ENCODE results near the gene PPM1D.
"Not testable (repeated sequence)": the region's sequence is repeated elsewhere in the genome, so short reads cannot be mapped to it uniquely, and the experiment has no call there.

PPM1D gene

DNA sequence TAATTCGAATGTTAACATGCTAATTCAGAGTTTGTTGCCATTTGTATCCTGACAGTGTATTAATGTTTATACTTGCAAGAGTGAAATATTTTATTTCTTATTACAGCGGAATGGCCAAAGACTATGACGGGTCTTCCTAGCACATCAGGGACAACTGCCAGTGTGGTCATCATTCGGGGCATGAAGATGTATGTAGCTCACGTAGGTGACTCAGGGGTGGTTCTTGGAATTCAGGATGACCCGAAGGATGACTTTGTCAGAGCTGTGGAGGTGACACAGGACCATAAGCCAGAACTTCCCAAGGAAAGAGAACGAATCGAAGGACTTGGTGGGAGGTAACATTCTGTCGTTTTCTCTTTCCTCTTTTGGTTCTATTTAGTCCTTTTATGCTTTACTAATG lies 23.4 kb downstream of the PPM1D start:
- DNase-seq, result no peak

GRCh38 chr17:60627124-60627523 lies 27.1 kb downstream of the PPM1D start:
- no peak for DNase-seq

DNA sequence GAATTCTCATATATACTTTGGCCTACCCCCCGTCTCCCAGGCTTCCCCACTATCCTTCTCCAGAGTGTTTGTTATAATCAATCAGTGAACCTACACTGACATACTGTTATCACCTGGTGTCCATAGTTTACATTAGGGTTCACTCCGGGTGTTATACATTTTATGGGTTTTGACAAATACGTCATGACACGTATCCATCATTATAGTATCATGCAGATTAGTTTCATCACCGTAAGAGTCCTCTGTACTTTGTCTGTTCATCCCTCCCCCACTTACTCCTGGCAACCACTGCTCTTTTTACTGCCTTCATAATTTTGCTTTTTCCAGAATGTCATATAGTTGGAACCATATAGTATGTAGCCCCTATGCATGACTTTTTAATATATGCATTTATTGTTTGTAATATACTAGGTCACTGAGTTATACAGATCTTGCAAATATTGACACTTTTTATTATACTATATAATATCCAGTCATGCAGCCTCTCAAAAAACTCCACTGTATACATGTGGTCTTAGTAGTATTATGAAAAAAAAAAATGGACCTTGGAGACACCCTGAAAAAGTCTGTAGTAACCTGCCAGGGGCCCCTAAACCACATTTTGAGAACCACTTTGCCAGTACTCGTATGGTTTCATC lies 28.4 kb downstream of the PPM1D start:
- no peak for DNase-seq

GRCh38 chr17:60629120-60629519 lies 29.1 kb downstream of the PPM1D start:
- no peak for DNase-seq

DNA sequence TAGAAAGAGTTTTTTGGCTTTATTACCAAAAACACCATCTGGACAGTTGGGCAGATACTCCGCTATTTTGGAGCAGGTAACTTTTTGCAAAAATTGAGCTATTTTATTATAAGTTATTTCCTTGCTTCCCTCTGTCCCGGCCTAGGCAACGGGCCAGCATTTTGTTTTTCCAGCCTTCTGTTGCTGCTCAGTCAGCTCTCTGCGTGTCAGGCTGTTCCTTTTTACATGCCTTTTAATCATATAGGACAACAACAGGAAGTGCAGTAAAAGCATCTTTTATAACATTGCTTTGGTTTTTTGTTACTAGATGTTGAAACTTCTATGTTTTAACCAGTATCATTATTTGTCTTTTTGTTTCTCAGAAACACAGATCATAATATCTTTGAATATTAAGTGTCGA lies 30.4 kb downstream of the PPM1D start:
- no peak for DNase-seq

DNA sequence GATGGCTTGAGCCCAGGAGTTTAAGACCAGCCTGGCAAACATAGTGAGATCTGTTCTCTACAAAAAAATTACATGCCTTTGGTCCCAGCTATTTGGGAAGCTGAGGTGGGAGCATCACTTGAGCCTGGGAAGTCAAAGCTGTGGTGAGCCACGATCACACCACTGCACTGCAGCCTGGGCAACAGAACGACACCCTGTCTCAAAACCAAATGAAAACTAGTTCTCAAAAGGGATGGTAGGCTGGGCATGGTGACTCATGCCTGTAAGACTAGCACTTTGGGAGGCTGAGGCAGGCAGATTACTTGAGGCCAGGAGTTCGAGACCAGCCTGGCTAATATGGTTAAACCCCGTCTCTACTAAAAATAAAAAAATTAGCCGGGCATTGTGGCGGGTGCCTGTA lies 31.1 kb downstream of the PPM1D start:
- DNase-seq, result no peak

DNA sequence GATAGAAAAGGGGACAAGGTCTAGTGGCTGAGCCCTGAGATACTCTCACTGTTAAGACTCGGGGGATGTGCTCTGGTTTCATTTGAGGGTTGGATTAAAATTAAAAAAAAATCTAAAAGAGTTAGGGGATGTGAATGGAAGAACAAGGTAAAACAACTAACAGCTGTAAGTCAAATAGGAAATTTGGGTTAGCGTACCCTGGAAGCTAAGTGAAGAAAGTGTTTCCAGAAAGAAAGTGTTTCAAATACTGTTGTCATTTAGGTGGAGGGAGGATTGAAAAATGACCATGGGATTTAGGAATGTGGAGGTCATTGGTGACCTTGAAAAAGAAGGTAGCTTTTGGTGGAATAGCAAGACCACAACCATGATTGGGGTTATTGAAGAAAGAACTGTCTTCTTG lies 37.7 kb downstream of the PPM1D start:
- no peak for DNase-seq

DNA sequence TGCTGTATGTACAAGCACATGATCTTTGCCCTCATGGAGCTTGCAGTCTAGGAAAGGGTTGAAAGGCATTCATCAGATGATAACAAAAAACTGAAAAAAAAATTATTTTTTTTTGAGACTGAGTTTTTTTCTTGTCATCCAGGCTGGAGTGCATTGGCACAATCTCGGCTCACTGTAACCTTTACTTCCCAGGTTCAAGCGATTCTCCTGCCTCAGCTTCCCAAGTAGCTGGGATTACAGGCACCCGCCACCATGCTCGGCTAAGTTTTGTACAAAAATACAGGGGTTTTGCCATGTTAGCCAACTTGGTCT lies 39.0 kb downstream of the PPM1D start:
- DNase-seq, result no peak

DNA sequence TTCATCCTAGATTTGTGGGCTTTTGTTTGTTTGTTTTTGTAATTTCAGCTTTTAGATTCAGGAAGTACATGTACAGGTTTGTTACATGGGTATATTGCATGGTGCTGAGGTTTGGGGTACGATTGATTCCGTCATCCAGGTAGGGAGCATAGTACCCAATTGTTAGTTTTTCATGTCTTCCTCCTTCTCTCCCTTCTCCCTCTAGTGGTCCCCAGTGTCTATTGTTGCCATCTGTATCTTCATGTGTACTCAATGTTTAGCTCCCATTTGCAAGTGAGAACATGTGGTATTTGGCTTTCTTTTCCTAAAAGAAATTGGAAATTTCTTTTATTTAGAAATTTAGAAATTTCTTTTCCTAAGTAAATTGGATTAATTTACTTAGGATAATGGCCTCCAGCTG lies 40.5 kb downstream of the PPM1D start:
- DNase-seq, result no peak

DNA sequence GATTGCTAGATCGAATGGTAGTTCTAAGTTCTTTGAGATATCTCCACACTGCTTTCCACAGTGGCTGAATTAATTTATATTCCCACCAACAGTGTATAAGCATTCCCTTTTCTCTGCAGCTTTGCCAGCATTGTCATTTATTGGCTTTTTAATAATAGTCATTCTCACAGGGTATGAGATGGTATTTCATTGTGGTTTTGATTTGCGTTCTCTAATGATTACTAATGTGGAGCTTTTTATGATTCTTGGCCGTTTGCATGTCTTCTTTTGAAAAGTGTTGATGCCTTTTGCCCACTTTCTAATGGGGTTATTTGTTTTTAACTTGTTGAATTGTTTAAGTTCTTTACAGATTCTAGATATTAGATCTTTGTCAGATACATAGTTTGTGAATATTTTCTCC lies 41.1 kb downstream of the PPM1D start:
- no peak for DNase-seq

- DNase-seq, result peak; percentile 87
Measured at GRCh38 chr17:60641810-60642220, 41.8 kb downstream of the PPM1D start.

DNA sequence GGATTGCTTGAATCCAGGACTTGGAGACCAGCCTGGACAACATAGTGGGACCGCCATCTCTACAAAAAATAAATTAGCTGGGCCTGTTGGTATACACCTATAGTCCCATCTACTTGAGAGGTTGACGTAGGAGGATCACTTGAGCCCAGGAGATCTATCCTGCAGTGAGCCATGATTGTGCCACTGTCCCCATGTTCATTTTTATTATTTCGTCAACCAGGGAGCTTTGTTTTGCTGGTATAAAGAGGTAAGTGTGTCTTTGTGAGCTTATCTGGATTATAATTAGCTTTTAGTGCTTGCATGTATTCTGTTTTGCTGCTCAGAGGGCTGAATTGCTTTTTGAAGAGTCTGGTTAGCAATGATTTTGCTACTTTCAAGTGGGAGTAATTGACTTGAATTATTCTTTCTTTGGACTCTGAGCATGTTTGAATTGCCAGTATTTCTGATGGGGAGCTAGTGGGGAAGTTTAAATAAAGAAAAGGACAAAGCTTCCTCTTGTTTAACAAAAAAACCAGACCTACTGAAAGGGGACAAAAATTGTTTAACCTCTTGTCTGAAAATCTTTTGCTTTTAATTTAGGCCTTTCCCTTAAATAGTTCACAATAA lies 46.0 kb downstream of the PPM1D start:
- peak; percentile 37 for DNase-seq

DNA sequence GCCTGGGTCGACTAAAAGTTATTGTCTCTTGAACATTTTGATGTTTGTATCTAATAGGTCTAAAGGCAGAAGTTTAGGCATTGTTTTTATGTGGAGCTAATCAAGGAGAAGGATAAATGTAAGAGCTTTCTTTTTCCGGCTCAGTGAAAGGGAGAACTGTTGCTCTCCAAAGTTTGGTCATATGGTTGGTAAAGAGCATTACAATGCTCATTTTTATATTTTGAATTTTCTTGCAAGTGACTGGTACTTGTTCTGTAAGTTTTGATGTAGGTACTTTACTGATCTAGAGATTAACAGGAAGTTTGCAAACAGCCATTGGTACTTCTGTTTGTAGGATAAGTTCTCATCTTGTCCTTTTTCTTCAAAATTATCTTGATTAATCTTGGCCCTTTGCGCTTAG lies 46.7 kb downstream of the PPM1D start:
- no peak for DNase-seq

DNA sequence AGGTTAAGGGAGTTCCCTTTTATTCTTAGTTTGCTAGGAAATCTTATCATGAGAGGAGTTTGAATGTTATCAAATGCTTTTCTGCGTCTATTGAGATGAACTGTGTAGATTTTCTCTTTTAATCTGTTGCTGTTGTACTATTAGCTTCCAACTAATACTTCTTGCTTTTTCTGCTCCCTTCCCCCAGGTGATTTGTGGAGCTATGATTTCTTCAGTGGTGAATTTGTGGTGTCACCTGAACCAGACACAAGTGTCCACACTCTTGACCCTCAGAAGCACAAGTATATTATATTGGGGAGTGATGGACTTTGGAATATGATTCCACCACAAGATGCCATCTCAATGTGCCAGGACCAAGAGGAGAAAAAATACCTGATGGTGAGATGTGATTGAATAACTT lies 47.7 kb downstream of the PPM1D start:
- DNase-seq, result no peak

DNA sequence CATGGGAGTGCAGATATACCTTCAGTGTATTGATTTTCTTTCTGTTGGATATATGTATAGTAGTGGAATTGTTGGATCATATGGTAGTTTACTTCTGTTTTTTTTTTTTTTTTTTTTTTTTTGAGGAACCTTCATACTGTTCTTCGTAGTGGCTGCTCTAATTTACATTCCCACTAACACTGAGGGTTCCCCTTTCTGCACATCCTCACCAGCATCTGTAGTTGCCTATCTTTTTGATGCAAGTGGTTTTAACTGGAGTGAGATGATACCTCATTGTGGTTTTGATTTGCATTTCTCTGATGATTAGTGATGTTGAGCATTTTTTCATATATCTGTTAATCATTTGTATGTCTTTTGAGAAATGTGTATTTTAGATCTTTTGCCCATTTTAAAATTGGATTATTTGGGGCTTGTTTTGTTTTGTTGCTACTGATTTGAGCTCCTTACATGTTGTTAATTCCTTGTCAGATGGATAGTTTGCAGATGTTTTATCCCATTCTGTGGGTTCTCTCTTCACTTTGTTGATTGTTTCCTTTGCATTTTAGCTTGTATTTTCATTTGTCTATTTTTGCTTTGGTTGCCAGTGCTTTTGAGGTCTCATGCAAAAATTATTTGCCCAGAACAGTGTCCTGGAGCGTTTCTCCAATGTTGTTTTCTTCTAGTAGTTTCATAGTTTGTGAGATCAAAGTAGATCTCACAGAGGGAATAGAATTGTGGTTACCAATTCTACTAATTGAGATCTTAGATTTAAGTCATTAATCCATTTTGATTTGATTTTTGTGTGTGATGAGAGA lies 52.7 kb downstream of the PPM1D start:
- no peak for DNase-seq

DNA sequence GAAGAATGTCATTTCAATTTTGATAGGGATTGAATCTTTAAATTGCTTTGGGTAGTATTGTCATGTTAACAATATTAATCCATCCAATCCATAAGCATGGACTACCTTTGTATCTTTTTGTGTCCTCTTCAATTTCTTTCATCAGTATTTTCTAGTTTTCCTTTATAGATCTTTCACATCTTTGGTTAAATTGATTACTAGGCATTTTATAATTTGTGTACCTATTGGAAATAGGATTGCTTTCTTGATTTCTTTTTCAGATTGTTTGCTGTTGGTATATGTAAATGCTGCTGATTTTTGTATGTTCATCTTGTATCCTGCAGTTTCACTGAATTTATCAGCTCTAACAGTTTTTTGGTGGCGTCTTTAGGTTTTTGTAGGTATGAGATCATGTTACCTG lies 53.6 kb downstream of the PPM1D start:
- DNase-seq, result no peak

DNA sequence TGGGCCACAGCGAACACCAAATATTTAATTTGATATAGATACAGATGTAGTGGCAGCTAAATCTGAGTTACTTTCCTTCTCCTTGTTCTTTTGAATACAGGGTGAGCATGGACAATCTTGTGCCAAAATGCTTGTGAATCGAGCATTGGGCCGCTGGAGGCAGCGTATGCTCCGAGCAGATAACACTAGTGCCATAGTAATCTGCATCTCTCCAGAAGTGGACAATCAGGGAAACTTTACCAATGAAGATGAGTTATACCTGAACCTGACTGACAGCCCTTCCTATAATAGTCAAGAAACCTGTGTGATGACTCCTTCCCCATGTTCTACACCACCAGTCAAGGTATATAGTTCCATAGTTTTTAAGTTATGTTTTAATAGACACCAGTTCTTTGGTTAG lies 56.5 kb downstream of the PPM1D start:
- no peak for DNase-seq

DNA sequence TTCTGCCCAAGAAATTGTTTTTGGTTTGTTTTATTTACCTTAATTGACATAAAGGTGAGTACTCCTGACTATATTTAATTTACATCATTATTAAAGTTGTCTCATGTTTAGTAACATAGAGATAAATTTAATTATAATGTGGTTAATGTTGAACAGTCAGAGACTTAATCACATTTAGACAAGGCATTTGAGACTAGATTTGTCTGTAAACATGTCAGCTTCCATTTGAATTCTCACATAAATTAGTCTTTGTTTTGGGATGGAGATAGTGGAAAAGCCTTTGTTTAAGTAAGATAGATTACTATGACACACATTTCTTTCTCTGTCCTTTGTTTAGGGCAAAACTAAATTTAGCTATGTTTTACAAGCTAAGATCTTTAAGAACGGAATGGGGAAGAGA lies 59.2 kb downstream of the PPM1D start:
- DNase-seq, result no peak

- no peak for DNase-seq
Measured at GRCh38 chr17:60661489-60661888, 61.5 kb downstream of the PPM1D start.

DNA sequence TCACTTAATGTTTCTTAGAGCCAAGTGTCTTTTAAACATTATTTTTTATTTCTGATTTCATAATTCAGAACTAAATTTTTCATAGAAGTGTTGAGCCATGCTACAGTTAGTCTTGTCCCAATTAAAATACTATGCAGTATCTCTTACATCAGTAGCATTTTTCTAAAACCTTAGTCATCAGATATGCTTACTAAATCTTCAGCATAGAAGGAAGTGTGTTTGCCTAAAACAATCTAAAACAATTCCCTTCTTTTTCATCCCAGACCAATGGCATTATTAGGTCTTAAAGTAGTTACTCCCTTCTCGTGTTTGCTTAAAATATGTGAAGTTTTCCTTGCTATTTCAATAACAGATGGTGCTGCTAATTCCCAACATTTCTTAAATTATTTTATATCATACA lies 64.0 kb downstream of the PPM1D start:
- DNase-seq, result no peak

GRCh38 chr17:60665602-60666001 lies 65.6 kb downstream of the PPM1D start:
- no peak for DNase-seq

DNA sequence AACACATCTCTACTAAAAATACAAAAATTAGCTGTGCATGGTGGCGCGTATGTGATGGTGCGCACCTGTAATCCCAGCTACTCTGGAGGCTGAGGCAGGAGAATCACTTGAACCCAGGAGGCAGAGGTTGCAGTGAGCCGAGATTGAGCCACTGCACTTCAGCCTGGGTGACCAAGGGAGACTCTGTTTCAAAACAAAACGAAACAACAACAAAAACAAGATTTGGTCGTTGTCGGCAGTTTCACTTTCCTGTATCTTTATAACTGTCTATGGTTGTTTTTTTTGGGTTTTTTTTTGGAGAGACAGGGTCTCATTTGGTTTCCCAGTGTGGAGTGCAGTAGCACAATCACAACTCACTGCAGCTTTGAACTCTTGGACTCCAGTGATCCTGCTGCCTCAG lies 68.7 kb downstream of the PPM1D start:
- DNase-seq, result not testable (repeated sequence)

DNA sequence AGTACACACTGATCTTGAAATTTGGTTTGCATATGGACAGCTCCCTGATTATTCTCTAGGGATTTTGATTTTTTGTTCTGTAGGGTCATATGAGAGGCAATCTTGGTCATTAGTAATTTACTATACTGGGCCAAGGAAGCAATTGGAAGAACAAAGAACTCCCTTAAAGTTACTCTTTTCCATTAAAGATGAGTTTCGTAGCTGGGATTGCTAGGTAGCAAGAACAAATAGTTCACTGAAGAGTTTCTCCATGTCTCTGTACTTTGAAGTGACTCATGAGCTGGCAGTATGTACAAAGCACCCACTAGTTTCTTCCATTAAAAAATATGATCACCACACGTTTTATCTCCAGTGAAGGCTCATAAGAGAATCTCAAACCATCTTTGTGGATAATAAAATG lies 71.5 kb downstream of the PPM1D start:
- DNase-seq, result no peak

DNA sequence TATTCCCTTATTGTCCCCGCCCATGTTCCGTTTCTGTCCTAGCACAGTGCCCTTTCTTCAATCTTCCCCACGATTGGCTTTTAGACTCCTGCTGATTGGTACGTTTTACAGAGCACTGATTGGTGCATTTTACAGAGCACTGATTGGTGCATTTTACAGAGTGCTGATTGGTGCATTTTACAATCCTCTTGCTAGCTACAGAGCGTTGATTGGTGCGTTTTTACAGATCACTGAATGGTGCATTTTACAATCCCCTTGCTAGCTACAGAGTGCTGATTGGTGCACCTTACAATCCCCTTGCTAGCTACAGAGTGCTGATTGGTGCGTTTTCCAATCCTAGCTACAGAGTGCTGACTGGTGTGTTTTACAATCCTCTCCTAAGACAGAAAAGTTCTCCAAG lies 74.6 kb downstream of the PPM1D start:
- not testable (repeated sequence) for DNase-seq

DNA sequence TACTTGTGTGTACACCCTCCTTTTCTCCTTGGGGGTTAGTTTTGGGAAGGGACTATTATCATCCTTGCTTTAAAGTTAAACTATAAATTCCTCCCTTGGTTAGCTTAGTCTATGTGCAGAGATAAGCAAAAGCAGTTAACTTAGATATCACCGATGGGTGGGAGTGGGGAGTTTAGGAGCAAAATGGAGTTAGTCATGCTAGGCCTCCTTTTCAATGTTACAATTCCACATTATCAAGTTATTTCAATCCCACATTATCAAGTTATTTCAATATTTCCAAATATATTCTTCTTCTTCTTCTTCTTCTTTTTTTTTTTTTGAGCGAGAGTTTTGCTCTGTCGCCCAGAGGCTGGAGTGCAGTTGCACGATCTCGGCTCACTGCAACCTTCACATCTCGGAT lies 76.0 kb downstream of the PPM1D start:
- no peak for DNase-seq
